ENCODE measurements around the gene TACC2.

Gene TACC2

GRCh38 chr10:122145113-122145512, 156.2 kb downstream of the TACC2 start:
- H3K27ac ChIP-seq, result no peak overlapping the region
- TF ChIP-seq ZFX (IDR thresholded peaks at IDR 0.05) (no peak), CTCF (conservative IDR thresholded peaks at IDR 0.05) (no peak)

GRCh38 chr10:122147663-122148062, 158.7 kb downstream of the TACC2 start:
- no peak overlapping the region for H3K27ac ChIP-seq
- TF ChIP-seq ZFX (IDR thresholded peaks at IDR 0.05) (no peak), CTCF (conservative IDR thresholded peaks at IDR 0.05) (no peak)

- TF ChIP-seq CTCF (conservative IDR thresholded peaks at IDR 0.05) (no peak), ZFX (IDR thresholded peaks at IDR 0.05) (no peak)
- no peak overlapping the region for H3K27ac ChIP-seq
Observed at GRCh38 chr10:122148876-122149560, 160.1 kb downstream of the TACC2 start.

- TF ChIP-seq CTCF (conservative IDR thresholded peaks at IDR 0.05) (no peak), ZFX (IDR thresholded peaks at IDR 0.05) (no peak)
- no peak overlapping the region for H3K27ac ChIP-seq
Observed at GRCh38 chr10:122149561-122150505, 160.9 kb downstream of the TACC2 start.

- H3K27ac ChIP-seq, result no peak overlapping the region
- TF ChIP-seq CTCF (conservative IDR thresholded peaks at IDR 0.05) (no peak), ZFX (IDR thresholded peaks at IDR 0.05) (no peak)
Observed at GRCh38 chr10:122151121-122151694, 162.2 kb downstream of the TACC2 start.

- TF ChIP-seq CTCF (conservative IDR thresholded peaks at IDR 0.05), result no peak
- no peak overlapping the region for H3K27ac ChIP-seq
Observed at GRCh38 chr10:122152544-122152943, 163.6 kb downstream of the TACC2 start.
